ENCODE data around the gene MME. TPM values are rescaled to one million over a fixed set of nuclear protein-coding genes. Genes with fewer than 3 reads are reported as not detected.

The MME gene
- total RNA-seq, 1 experiment from 2014 or later = 1.6 TPM

DNA sequence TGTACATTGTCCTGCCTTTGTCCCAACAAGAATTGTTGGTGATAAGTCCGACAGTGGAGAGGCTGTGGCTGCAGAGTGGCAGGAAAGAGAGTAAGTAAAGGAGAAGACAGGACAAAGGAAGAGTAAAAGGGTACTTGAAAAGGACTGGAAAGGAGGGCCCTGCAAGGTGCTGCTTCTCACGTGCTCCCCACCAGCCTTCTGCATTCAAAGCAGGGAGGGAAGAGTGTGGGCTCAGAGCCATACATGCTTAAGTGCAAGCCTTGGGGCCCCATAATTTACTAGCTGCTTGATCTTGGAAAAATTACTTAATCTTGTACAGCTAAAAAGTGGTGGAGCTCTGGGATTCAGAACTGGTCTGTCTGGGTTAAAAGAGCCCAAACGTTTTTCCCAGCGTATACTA, 29.9 kb downstream of the MME start:
- intact Hi-C loops (cut with micrococcal nuclease; ENCODE audit: unreplicated experiment) (no loop called here), in situ Hi-C loops (cut with HindIII; ENCODE audit: low pct_unique_long_range_greater_than_20kb, low sequenced_read_pairs) (no loop called here)
- ChIA-PET POLR2A (no interaction called here), CTCF (no interaction called here)
- BruUV-seq (replicated peaks) = no TSS peak
- Histone ChIP-seq H3K36me3 (ENCODE audit: control insufficient read depth, insufficient read depth, low read length) (no peaks in the 10 kb centered on the region), H3K4me3 (ENCODE audit: low read depth in 2 of 2, low read length in 2 of 2) (no peak overlapping the region), H3K9me3 (ENCODE audit: control insufficient read depth, insufficient read depth, low read depth, low read length) (no peaks in the 10 kb centered on the region), H3K4me1 (ENCODE audit: control insufficient read depth, insufficient read depth, low read length) (no peaks in the 10 kb centered on the region), H3K27ac (ENCODE audit: low read length) (no peak overlapping the region), H3K27me3 (ENCODE audit: control insufficient read depth, insufficient read depth, low read length) (no peaks in the 10 kb centered on the region)
- TF ChIP-seq TCF7L2 (IDR thresholded peaks at IDR 0.05; ENCODE audit: low read depth, low read length) (no peak), SIN3A (IDR thresholded peaks at IDR 0.05; ENCODE audit: borderline replicate concordance, insufficient read depth, low read depth, low read length) (no peak), POLR2AphosphoS5 (IDR thresholded peaks at IDR 0.05; ENCODE audit: low read depth, low read length) (no peak)
- TF ChIP-seq, protein P1, sequence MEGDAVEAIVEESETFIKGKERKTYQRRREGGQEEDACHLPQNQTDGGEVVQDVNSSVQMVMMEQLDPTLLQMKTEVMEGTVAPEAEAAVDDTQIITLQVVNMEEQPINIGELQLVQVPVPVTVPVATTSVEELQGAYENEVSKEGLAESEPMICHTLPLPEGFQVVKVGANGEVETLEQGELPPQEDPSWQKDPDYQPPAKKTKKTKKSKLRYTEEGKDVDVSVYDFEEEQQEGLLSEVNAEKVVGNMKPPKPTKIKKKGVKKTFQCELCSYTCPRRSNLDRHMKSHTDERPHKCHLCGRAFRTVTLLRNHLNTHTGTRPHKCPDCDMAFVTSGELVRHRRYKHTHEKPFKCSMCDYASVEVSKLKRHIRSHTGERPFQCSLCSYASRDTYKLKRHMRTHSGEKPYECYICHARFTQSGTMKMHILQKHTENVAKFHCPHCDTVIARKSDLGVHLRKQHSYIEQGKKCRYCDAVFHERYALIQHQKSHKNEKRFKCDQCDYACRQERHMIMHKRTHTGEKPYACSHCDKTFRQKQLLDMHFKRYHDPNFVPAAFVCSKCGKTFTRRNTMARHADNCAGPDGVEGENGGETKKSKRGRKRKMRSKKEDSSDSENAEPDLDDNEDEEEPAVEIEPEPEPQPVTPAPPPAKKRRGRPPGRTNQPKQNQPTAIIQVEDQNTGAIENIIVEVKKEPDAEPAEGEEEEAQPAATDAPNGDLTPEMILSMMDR (IDR thresholded peaks at IDR 0.05) = no peak
- TF ChIP-seq, protein P2, sequence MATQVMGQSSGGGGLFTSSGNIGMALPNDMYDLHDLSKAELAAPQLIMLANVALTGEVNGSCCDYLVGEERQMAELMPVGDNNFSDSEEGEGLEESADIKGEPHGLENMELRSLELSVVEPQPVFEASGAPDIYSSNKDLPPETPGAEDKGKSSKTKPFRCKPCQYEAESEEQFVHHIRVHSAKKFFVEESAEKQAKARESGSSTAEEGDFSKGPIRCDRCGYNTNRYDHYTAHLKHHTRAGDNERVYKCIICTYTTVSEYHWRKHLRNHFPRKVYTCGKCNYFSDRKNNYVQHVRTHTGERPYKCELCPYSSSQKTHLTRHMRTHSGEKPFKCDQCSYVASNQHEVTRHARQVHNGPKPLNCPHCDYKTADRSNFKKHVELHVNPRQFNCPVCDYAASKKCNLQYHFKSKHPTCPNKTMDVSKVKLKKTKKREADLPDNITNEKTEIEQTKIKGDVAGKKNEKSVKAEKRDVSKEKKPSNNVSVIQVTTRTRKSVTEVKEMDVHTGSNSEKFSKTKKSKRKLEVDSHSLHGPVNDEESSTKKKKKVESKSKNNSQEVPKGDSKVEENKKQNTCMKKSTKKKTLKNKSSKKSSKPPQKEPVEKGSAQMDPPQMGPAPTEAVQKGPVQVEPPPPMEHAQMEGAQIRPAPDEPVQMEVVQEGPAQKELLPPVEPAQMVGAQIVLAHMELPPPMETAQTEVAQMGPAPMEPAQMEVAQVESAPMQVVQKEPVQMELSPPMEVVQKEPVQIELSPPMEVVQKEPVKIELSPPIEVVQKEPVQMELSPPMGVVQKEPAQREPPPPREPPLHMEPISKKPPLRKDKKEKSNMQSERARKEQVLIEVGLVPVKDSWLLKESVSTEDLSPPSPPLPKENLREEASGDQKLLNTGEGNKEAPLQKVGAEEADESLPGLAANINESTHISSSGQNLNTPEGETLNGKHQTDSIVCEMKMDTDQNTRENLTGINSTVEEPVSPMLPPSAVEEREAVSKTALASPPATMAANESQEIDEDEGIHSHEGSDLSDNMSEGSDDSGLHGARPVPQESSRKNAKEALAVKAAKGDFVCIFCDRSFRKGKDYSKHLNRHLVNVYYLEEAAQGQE (IDR thresholded peaks at IDR 0.05; ENCODE audit: insufficient read depth in 1 of 2, low read depth in 2 of 2, low read length in 1 of 2) = no peak
- ATAC-seq (no peak), DNase-seq (ENCODE audit: low read depth, low spot score) (no peak)

DNA sequence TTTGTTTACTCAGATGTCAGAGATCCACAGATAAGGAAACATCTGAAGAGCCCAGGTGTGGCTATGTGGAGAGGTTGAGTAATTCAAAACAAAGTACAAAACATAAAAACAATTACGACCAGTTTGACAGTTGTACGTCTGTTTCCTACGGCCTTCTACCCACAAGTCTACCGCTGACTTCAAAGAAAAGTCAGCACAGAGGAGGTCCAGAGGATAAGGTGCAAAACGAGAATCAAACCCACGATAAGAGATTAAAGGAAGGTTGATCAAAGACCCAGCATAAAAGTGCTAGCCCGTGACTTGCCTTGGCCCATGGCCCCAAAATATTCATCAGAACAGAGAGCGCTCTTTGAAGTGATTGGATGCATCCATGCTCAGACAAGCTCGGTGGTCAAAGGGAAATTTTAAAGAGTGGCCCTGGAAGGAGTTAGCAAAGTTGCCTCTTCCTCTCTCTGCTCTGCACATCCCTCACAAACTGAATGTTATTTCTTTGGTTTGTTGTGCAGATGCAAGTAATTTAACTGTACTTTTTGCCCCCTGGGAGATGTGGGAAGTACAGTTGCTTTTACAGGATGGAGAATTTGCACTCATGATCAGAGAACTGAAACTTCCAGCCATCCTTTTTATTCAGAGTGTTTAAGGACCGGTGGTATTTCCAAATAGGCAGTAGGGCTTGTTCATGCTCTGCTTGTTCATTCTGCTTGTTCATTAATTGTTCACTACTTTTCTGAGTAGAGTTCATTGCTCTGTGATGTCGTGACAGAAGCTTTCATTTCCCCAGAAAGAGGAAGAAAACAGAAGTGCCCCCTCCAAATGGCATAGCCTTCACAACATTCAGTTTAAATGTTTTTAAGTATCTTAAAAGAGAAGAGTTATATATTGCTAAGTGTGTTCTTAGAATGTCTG, 31.1 kb downstream of the MME start:
- no TSS peak for BruUV-seq (replicated peaks)
- ChIA-PET POLR2A (no interaction called here), CTCF (no interaction called here)
- ATAC-seq (no peak), DNase-seq (ENCODE audit: low read depth, low spot score) (no peak)
- in situ Hi-C loops (cut with HindIII; ENCODE audit: low pct_unique_long_range_greater_than_20kb, low sequenced_read_pairs) = no loop called here
- no peak for TF ChIP-seq POLR2AphosphoS5 (IDR thresholded peaks at IDR 0.05; ENCODE audit: low read depth, low read length)
- Histone ChIP-seq H3K9me3 (ENCODE audit: control insufficient read depth, insufficient read depth, low read depth, low read length) (no peaks in the 10 kb centered on the region), H3K4me3 (ENCODE audit: low read depth in 2 of 2, low read length in 2 of 2) (no peak overlapping the region), H3K27me3 (ENCODE audit: control insufficient read depth, insufficient read depth, low read length) (no peaks in the 10 kb centered on the region), H3K27ac (ENCODE audit: low read length) (no peak overlapping the region), H3K4me1 (ENCODE audit: control insufficient read depth, insufficient read depth, low read length) (no peaks in the 10 kb centered on the region), H3K36me3 (ENCODE audit: control insufficient read depth, insufficient read depth, low read length) (no peaks in the 10 kb centered on the region)
- intact Hi-C loops (cut with micrococcal nuclease; ENCODE audit: unreplicated experiment) = no loop called here

DNA sequence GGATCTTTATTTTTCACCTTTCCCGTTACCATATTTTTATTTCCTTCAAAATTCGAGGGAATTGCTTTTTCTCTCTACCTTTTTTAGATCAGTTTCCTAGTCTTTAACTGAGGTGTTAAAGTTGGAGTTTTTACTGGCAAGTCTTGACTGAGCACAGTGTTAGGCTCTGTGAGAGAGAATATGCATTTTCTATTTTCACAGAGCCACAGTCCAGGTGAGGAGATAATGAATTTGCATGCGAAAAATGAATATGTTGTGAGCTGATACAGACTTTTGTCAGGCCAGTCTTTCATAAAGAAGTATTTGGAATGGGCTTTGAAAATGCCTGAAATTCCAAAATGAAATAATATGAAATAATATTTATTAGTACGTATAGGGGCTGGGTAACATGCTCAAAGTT, 31.9 kb downstream of the MME start:
- CTCF ChIA-PET = no interaction called here
- in situ Hi-C loops (cut with HindIII; ENCODE audit: low pct_unique_long_range_greater_than_20kb, low sequenced_read_pairs) = no loop called here

More for the DNA sequence above, 31.9 kb downstream of the MME start:
- POLR2A ChIA-PET = no interaction called here
- Histone ChIP-seq H3K27ac (ENCODE audit: low read length) (no peak overlapping the region), H3K9me3 (ENCODE audit: control insufficient read depth, insufficient read depth, low read depth, low read length) (no peaks in the 10 kb centered on the region), H3K36me3 (ENCODE audit: control insufficient read depth, insufficient read depth, low read length) (no peaks in the 10 kb centered on the region), H3K4me1 (ENCODE audit: control insufficient read depth, insufficient read depth, low read length) (no peaks in the 10 kb centered on the region), H3K27me3 (ENCODE audit: control insufficient read depth, insufficient read depth, low read length) (no peaks in the 10 kb centered on the region), H3K4me3 (ENCODE audit: low read depth in 2 of 2, low read length in 2 of 2) (no peak overlapping the region)
- TF ChIP-seq SIN3A (IDR thresholded peaks at IDR 0.05; ENCODE audit: borderline replicate concordance, insufficient read depth, low read depth, low read length) (no peak), POLR2AphosphoS5 (IDR thresholded peaks at IDR 0.05; ENCODE audit: low read depth, low read length) (no peak), TCF7L2 (IDR thresholded peaks at IDR 0.05; ENCODE audit: low read depth, low read length) (no peak)
- TF ChIP-seq, protein P1 (IDR thresholded peaks at IDR 0.05) = no peak
- TF ChIP-seq, protein P2 (IDR thresholded peaks at IDR 0.05; ENCODE audit: insufficient read depth in 1 of 2, low read depth in 2 of 2, low read length in 1 of 2) = no peak
- ATAC-seq (no peak), DNase-seq (ENCODE audit: low read depth, low spot score) (no peak)
- intact Hi-C loops (cut with micrococcal nuclease; ENCODE audit: unreplicated experiment) = no loop called here
- BruUV-seq (replicated peaks) = no TSS peak

All from Panc1 (cell line).